ENCODE results near the gene SERTM2.

SERTM2 gene

DNA sequence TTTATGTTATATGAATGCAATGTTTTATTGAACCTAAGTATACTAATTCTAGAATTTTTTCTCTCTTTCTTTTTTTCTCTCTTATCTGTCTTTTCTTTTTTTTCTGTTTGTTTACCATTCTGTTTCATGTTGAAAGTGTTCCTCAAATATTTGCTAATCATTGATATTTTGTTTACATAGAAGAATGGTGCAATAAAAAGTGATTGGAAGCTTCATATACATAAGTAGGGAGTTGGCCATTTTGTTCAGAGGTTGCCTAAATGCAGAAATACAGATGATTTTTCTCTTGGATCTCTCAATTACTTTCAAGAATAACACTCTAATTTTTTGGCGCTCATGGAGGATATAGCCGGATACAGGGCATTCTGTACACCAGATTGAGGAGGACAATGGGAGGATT, 5.7 kb upstream of the SERTM2 start:
- Histone ChIP-seq H3K4me3 (ENCODE audit: insufficient read depth in 1 of 2, low read depth in 1 of 2, low read length in 2 of 2) (no peak overlapping the region), H3K36me3 (ENCODE audit: control insufficient read depth in 1 of 2, insufficient read depth in 2 of 2, low read depth in 1 of 2, low read length in 2 of 2) (no peaks in the 10 kb centered on the region), H3K4me2 (ENCODE audit: low read length, poor library complexity, severe bottlenecking) (no peak overlapping the region), H3K23ac (ENCODE audit: low read length in 2 of 2) (no peak overlapping the region), H2BK5ac (ENCODE audit: low read depth, low read length, poor library complexity, severe bottlenecking) (no peak overlapping the region), H4K8ac (ENCODE audit: low read length) (no peak overlapping the region), H3K9ac (ENCODE audit: low read length) (no peak overlapping the region), H3K18ac (ENCODE audit: low read depth in 1 of 2, low read length in 2 of 2) (no peak overlapping the region), H3K27ac (ENCODE audit: low read length, poor library complexity, severe bottlenecking) (no peak overlapping the region), H3K4ac (ENCODE audit: low read depth in 1 of 2, low read length in 2 of 2) (no peak overlapping the region), H2BK120ac (ENCODE audit: low read depth, low read length) (no peak overlapping the region), H3K4me1 (ENCODE audit: control insufficient read depth, insufficient read depth, low read depth, low read length) (no peaks in the 10 kb centered on the region), H3K79me1 (replicated peaks; ENCODE audit: low read length, poor library complexity, severe bottlenecking) (no peaks in the 10 kb centered on the region), H3K27me3 (ENCODE audit: control insufficient read depth in 1 of 2, insufficient read depth in 1 of 2, low read length in 2 of 2) (peaks cover 0 to 5% of the 10 kb centered on the region in 2 experiments), H3K9me3 (ENCODE audit: control insufficient read depth, low read length) (no peaks in the 10 kb centered on the region), H4K91ac (ENCODE audit: low read length) (no peak overlapping the region), H2AFZ (ENCODE audit: low read depth, low read length) (no peak overlapping the region), H2BK15ac (ENCODE audit: low read depth, poor library complexity, severe bottlenecking) (no peak overlapping the region), H2BK12ac (ENCODE audit: low read length in 2 of 2) (no peak overlapping the region), H2AK5ac (ENCODE audit: low read length, severe bottlenecking) (no peak overlapping the region), H3K14ac (ENCODE audit: low read length in 2 of 2) (no peak overlapping the region)
- DNase-seq = no peak
- WGBS = no CpG with 5 or more reads among the region's 2 CpGs

DNA sequence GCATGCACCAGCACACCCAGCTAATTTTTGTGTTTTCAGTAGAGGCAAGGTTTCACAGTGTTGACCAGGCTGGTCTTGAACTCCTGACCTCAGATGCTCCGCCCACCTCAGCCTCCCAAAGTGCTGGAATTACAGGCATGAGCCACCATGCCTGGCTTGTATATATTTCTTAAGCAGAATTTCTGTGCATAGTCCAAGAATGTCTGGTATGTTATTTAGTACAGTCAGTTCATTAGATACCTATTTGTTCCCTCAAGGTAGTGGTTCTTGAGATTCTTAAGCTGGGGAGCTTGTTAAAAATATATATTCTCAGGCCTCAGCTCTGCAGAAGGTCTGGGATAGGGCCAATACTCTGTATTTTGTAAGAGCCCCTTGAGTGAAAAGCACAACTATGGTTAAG, 4.6 kb upstream of the SERTM2 start:
- H3K79me1 ChIP-seq (replicated peaks; ENCODE audit: low read length, poor library complexity, severe bottlenecking) = no peaks in the 10 kb centered on the region
- H3K9ac ChIP-seq (ENCODE audit: low read length) = no peak overlapping the region
- H2BK12ac ChIP-seq (ENCODE audit: low read length in 2 of 2) = no peak overlapping the region
- H3K27ac ChIP-seq (ENCODE audit: low read length, poor library complexity, severe bottlenecking) = no peak overlapping the region
- no peak overlapping the region for H2BK5ac ChIP-seq (ENCODE audit: low read depth, low read length, poor library complexity, severe bottlenecking)
- H3K14ac ChIP-seq (ENCODE audit: low read length in 2 of 2) = no peak overlapping the region
- H3K9me3 ChIP-seq (ENCODE audit: control insufficient read depth, low read length) = no peaks in the 10 kb centered on the region
- H4K91ac ChIP-seq (ENCODE audit: low read length) = no peak overlapping the region
- H2BK120ac ChIP-seq (ENCODE audit: low read depth, low read length) = no peak overlapping the region
- no peak overlapping the region for H2BK15ac ChIP-seq (ENCODE audit: low read depth, poor library complexity, severe bottlenecking)
- no peak overlapping the region for H3K4me3 ChIP-seq (ENCODE audit: insufficient read depth in 1 of 2, low read depth in 1 of 2, low read length in 2 of 2)
- H2AK5ac ChIP-seq (ENCODE audit: low read length, severe bottlenecking) = no peak overlapping the region
- H3K23ac ChIP-seq (ENCODE audit: low read length in 2 of 2) = no peak overlapping the region
- peaks cover 0 to 6% of the 10 kb centered on the region in 2 experiments for H3K27me3 ChIP-seq (ENCODE audit: control insufficient read depth in 1 of 2, insufficient read depth in 1 of 2, low read length in 2 of 2)
- H3K36me3 ChIP-seq (ENCODE audit: control insufficient read depth in 1 of 2, insufficient read depth in 2 of 2, low read depth in 1 of 2, low read length in 2 of 2) = no peaks in the 10 kb centered on the region
- H3K4ac ChIP-seq (ENCODE audit: low read depth in 1 of 2, low read length in 2 of 2) = no peak overlapping the region
- no peak overlapping the region for H3K18ac ChIP-seq (ENCODE audit: low read depth in 1 of 2, low read length in 2 of 2)
- no peak overlapping the region for H2AFZ ChIP-seq (ENCODE audit: low read depth, low read length)
- WGBS = no CpG with 5 or more reads among the region's 1 CpG
- DNase-seq = no peak
- H3K4me2 ChIP-seq (ENCODE audit: low read length, poor library complexity, severe bottlenecking) = no peak overlapping the region
- no peak overlapping the region for H4K8ac ChIP-seq (ENCODE audit: low read length)
- no peaks in the 10 kb centered on the region for H3K4me1 ChIP-seq (ENCODE audit: control insufficient read depth, insufficient read depth, low read depth, low read length)

DNA sequence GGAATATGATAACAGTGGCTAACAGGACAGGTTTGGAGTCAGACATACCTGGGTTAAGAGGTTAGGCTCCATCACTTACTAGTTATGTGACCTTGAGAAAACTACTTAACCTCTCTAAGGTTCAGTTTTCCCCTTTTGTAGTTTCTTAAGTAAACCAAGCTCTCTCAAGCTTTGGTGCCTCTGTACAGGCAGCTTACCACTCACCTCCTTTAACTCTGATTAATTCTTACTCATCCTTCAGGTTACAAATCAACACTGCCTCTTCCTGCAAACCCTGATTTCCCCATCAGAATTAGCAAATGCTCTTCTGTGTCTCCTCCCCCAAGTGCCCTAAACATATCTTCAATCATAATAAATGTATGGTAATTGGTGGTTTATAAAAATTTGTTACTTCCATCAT, 3.5 kb upstream of the SERTM2 start:
- Histone ChIP-seq H2AK5ac (ENCODE audit: low read length, severe bottlenecking) (no peak overlapping the region), H4K91ac (ENCODE audit: low read length) (no peak overlapping the region), H3K4me2 (ENCODE audit: low read length, poor library complexity, severe bottlenecking) (no peak overlapping the region), H3K36me3 (ENCODE audit: control insufficient read depth in 1 of 2, insufficient read depth in 2 of 2, low read depth in 1 of 2, low read length in 2 of 2) (no peaks in the 10 kb centered on the region), H3K23ac (ENCODE audit: low read length in 2 of 2) (no peak overlapping the region), H4K8ac (ENCODE audit: low read length) (no peak overlapping the region), H2BK5ac (ENCODE audit: low read depth, low read length, poor library complexity, severe bottlenecking) (no peak overlapping the region), H3K9me3 (ENCODE audit: control insufficient read depth, low read length) (no peaks in the 10 kb centered on the region), H3K27me3 (ENCODE audit: control insufficient read depth in 1 of 2, insufficient read depth in 1 of 2, low read length in 2 of 2) (peaks cover 0 to 11% of the 10 kb centered on the region in 2 experiments), H3K27ac (ENCODE audit: low read length, poor library complexity, severe bottlenecking) (no peak overlapping the region), H3K4ac (ENCODE audit: low read depth in 1 of 2, low read length in 2 of 2) (no peak overlapping the region), H2BK15ac (ENCODE audit: low read depth, poor library complexity, severe bottlenecking) (no peak overlapping the region), H2BK120ac (ENCODE audit: low read depth, low read length) (no peak overlapping the region), H3K14ac (ENCODE audit: low read length in 2 of 2) (no peak overlapping the region), H3K79me1 (replicated peaks; ENCODE audit: low read length, poor library complexity, severe bottlenecking) (no peaks in the 10 kb centered on the region), H3K9ac (ENCODE audit: low read length) (no peak overlapping the region), H2BK12ac (ENCODE audit: low read length in 2 of 2) (no peak overlapping the region), H3K18ac (ENCODE audit: low read depth in 1 of 2, low read length in 2 of 2) (no peak overlapping the region), H3K4me3 (ENCODE audit: insufficient read depth in 1 of 2, low read depth in 1 of 2, low read length in 2 of 2) (no peak overlapping the region), H2AFZ (ENCODE audit: low read depth, low read length) (no peak overlapping the region), H3K4me1 (ENCODE audit: control insufficient read depth, insufficient read depth, low read depth, low read length) (no peaks in the 10 kb centered on the region)
- peak; percentile 43 for DNase-seq

DNA sequence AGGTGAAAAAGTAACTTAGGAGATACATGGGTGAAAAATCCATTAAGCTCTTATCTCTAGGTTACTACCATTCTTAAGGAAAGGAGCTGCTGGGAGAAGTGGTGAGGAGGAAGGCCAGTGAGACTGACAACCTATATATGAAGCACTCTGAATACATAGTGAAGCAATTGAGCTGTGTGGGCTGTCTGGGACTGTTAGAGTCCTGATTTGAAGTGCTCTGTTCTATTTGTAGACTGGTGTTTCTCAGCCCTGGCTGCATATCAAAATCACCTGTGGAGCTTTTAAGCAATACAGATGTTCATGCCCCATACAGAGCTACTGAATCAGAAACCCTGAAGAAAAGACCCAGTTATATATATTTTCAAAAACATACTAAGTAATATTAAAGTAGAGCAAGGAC, 3.9 kb downstream of the SERTM2 start:
- no peaks in the 10 kb centered on the region for H3K79me1 ChIP-seq (replicated peaks; ENCODE audit: low read length, poor library complexity, severe bottlenecking)
- no peaks in the 10 kb centered on the region for H3K36me3 ChIP-seq (ENCODE audit: control insufficient read depth in 1 of 2, insufficient read depth in 2 of 2, low read depth in 1 of 2, low read length in 2 of 2)
- no peak overlapping the region for H2BK120ac ChIP-seq (ENCODE audit: low read depth, low read length)
- H2AFZ ChIP-seq (ENCODE audit: low read depth, low read length) = no peak overlapping the region
- no peak overlapping the region for H4K8ac ChIP-seq (ENCODE audit: low read length)
- no peak overlapping the region for H4K91ac ChIP-seq (ENCODE audit: low read length)
- no peak overlapping the region for H3K23ac ChIP-seq (ENCODE audit: low read length in 2 of 2)
- no peak overlapping the region for H3K9ac ChIP-seq (ENCODE audit: low read length)
- H3K18ac ChIP-seq (ENCODE audit: low read depth in 1 of 2, low read length in 2 of 2) = no peak overlapping the region
- H3K4ac ChIP-seq (ENCODE audit: low read depth in 1 of 2, low read length in 2 of 2) = no peak overlapping the region
- no peak overlapping the region for H3K14ac ChIP-seq (ENCODE audit: low read length in 2 of 2)
- H3K27ac ChIP-seq (ENCODE audit: low read length, poor library complexity, severe bottlenecking) = no peak overlapping the region
- no peak overlapping the region for H3K4me3 ChIP-seq (ENCODE audit: insufficient read depth in 1 of 2, low read depth in 1 of 2, low read length in 2 of 2)
- DNase-seq = no peak
- H2BK12ac ChIP-seq (ENCODE audit: low read length in 2 of 2) = no peak overlapping the region
- H2BK15ac ChIP-seq (ENCODE audit: low read depth, poor library complexity, severe bottlenecking) = no peak overlapping the region
- H3K9me3 ChIP-seq (ENCODE audit: control insufficient read depth, low read length) = no peaks in the 10 kb centered on the region
- peaks cover 0 to 25% of the 10 kb centered on the region in 2 experiments for H3K27me3 ChIP-seq (ENCODE audit: control insufficient read depth in 1 of 2, insufficient read depth in 1 of 2, low read length in 2 of 2)
- H3K4me1 ChIP-seq (ENCODE audit: control insufficient read depth, insufficient read depth, low read depth, low read length) = no peaks in the 10 kb centered on the region
- H2AK5ac ChIP-seq (ENCODE audit: low read length, severe bottlenecking) = no peak overlapping the region
- no peak overlapping the region for H2BK5ac ChIP-seq (ENCODE audit: low read depth, low read length, poor library complexity, severe bottlenecking)
- H3K4me2 ChIP-seq (ENCODE audit: low read length, poor library complexity, severe bottlenecking) = no peak overlapping the region

All from mesenchymal stem cell (in vitro differentiated cells and primary cell).